Hepatocyte (in vitro differentiated cells): Measurements from ENCODE around the gene ICA1. TPM values are rescaled to one million over a fixed set of nuclear protein-coding genes. Genes with fewer than 3 reads are reported as not detected.

Source experiments
- DNase-seq: peaks from one replicate; pipeline ENCODE4 v3.0.0-alpha.2; 2016; ENCODE audit warnings: low spot score
- H2AFZ ChIP-seq: fragments of 200-600 bp; sonication (generic); 2 replicates; pipeline ENCODE4 v1.6.0; 2016; ENCODE audit warnings: antibody characterized with exemption, mild to moderate bottlenecking
- H3K27ac ChIP-seq: fragments of 200-600 bp; sonication (generic); 2 replicates; pipeline ENCODE4 v1.5.1; 2016; ENCODE audit warnings: mild to moderate bottlenecking
- H3K27me3 ChIP-seq: fragments of 200-600 bp; sonication (generic); 2 replicates; pipeline ENCODE4 v1.6.1; 2016
- H3K36me3 ChIP-seq: fragments of 200-600 bp; sonication (generic); replicated peaks from 2 replicates; pipeline ENCODE4 v1.5.1; 2016; ENCODE audit warnings: low read depth; ENCODE audit not compliant: insufficient read depth
- H3K4me1 ChIP-seq: fragments of 200-600 bp; sonication (generic); 2 replicates; pipeline ENCODE4 v1.5.1; 2016; ENCODE audit warnings: mild to moderate bottlenecking, moderate library complexity; ENCODE audit not compliant: insufficient read depth
- H3K4me2 ChIP-seq: fragments of 200-600 bp; sonication (generic); 2 replicates; pipeline ENCODE4 v1.6.0; 2016
- H3K4me3 ChIP-seq: fragments of 200-600 bp; sonication (generic); 2 replicates; pipeline ENCODE4 v1.5.1; 2016; ENCODE audit warnings: mild to moderate bottlenecking
- H3K79me2 ChIP-seq: fragments of 200-600 bp; sonication (generic); 2 replicates; pipeline ENCODE4 v1.6.0; 2017; ENCODE audit warnings: mild to moderate bottlenecking
- H3K9me2 ChIP-seq: fragments of 200-600 bp; sonication (generic); replicated peaks from 2 replicates; pipeline ENCODE4 v1.6.0; 2017; ENCODE audit warnings: mild to moderate bottlenecking; ENCODE audit not compliant: insufficient read depth
- H3K9me3 ChIP-seq: fragments of 200-600 bp; sonication (generic); 2 replicates; pipeline ENCODE4 v1.5.1; 2016; ENCODE audit warnings: low read depth, mild to moderate bottlenecking
- H4K20me1 ChIP-seq: fragments of 200-600 bp; sonication (generic); 2 replicates; pipeline ENCODE4 v1.6.0; 2016; ENCODE audit warnings: mild to moderate bottlenecking; ENCODE audit not compliant: insufficient read depth, poor library complexity, severe bottlenecking
- EZH2 ChIP-seq: fragments of 200-600 bp; sonication (generic); IDR thresholded peaks from 2 replicates; pipeline ENCODE4 v1.6.1; 2016; ENCODE audit warnings: antibody characterized with exemption, mild to moderate bottlenecking, borderline replicate concordance
- EZH2phosphoT487 ChIP-seq: fragments of 200-600 bp; sonication (generic); IDR thresholded peaks from one replicate; pipeline ENCODE4 v1.6.1; 2018; ENCODE audit warnings: antibody characterized with exemption, mild to moderate bottlenecking, low read depth, moderate library complexity; ENCODE audit not compliant: unreplicated experiment, severe bottlenecking
- WGBS: methylation state at CpG from one replicate; pipeline ENCODE4 v1.1.6; 2016; ENCODE audit warnings: low lambda C conversion rate; ENCODE audit errors: missing lambda C conversion rate; 5-methylcytosine and 5-hydroxymethylcytosine counted together
- polyA plus RNA-seq: library from polyadenylated mRNA; unstranded; fragments of >200 nt; fragmentation: Nextera tagmentation; extraction: Ambion mirVana; gene quantifications from 2 replicates; pipeline ENCODE4 v1.2.1, GENCODE V29; 2016
- total RNA-seq: library from RNA; depleted of rRNA; stranded (reverse); fragments of >200 nt; gene quantifications from 2 replicates; pipeline ENCODE4 v1.2.3, GENCODE V29; 2014
- TF ChIP-seq, protein P1 (sequence below): fragments of 200-600 bp; sonication (generic); IDR thresholded peaks from 2 replicates; pipeline ENCODE4 v1.5.1; 2016; ENCODE audit warnings: antibody characterized with exemption, mild to moderate bottlenecking; ENCODE audit not compliant: poor library complexity

ICA1 gene
- total and polyA plus RNA-seq, 2 experiments from 2014 or later, result 32.9 to 40.1 TPM

DNA sequence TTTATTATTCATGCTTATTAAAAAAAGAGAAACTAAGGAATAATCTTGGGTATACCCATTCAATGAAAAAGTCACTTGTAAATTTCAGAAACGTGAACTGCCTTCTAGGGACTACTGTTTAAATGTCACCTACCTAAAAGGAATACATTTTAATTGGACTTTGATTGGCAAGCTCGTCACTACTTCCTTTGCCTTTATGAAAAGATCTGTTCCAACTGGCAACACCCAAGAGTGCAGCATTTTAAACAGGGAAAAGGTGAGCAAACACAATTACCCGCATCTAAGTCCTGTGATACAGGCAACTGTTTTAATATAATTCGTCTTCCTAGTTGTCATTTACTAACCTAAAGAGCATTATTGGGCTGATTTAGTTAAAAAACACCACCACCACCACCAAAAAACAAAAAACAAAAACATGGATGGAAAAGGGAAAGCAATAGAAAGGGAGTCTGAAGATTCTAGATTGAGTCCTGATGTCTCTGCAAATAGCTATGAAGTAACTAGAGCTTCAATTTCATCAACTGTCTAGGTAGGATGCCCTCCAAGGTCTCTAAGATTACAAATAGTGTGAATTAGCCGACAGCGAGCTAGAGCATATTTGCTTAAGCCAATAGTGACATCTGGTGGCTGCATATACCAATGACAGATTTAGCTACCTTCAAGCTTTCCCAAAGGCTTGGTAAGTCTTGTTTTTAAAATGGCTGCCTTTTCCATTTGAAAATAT lies 33.8 kb upstream of the ICA1 start:
- Histone ChIP-seq H3K9me2 (no peaks in the 10 kb centered on the region), H4K20me1 (no peaks in the 10 kb centered on the region), H2AFZ (peak overlapping the region; percentile 60), H3K79me2 (no peaks in the 10 kb centered on the region), H3K4me2 (no peak overlapping the region), H3K9me3 (no peaks in the 10 kb centered on the region), H3K27ac (no peak overlapping the region), H3K4me1 (no peaks in the 10 kb centered on the region), H3K27me3 (no peaks in the 10 kb centered on the region), H3K36me3 (no peaks in the 10 kb centered on the region), H3K4me3 (no peak overlapping the region)
- no peak for TF ChIP-seq EZH2phosphoT487
- TF ChIP-seq, protein P1, sequence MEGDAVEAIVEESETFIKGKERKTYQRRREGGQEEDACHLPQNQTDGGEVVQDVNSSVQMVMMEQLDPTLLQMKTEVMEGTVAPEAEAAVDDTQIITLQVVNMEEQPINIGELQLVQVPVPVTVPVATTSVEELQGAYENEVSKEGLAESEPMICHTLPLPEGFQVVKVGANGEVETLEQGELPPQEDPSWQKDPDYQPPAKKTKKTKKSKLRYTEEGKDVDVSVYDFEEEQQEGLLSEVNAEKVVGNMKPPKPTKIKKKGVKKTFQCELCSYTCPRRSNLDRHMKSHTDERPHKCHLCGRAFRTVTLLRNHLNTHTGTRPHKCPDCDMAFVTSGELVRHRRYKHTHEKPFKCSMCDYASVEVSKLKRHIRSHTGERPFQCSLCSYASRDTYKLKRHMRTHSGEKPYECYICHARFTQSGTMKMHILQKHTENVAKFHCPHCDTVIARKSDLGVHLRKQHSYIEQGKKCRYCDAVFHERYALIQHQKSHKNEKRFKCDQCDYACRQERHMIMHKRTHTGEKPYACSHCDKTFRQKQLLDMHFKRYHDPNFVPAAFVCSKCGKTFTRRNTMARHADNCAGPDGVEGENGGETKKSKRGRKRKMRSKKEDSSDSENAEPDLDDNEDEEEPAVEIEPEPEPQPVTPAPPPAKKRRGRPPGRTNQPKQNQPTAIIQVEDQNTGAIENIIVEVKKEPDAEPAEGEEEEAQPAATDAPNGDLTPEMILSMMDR, result peak; percentile 89
- DNase-seq, result peak; percentile 90
- WGBS, result 50% methylated on average over 6 of the region's 6 CpGs

DNA sequence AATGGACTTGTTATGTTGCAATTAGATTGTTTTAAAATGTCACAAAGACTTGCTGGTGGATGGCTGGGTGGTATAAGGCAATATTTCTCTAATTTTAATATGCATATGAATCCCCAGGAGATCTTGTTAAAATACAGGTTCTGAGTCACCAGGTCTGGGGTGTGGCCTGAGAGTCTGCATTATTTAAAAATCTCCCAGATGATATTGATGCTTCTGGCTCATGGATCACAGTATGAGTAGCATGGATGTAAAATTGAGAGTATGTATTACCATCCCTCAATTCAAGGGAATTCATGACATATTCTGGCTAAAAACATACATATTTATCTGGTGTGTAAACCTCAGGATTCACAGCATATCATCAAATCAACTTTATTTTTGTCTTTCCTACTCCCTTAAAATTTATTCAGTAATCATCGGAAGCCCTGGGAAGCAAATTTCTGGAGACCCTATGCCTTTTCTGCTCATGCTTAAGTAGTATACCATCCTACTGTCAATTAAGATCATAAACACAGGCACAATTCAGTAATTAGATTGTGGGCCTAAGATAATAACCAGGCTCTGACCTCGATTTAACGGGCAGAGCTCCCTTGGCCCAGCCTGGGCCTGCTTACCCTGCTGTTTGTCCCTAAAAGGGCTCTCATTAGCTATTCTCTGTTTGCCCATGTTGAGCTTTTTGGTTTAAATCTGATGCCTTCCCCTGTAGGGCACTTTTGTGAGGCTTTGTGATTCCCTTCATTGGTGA lies 29.6 kb upstream of the ICA1 start:
- no peaks in the 10 kb centered on the region for H3K36me3 ChIP-seq
- no peak overlapping the region for H2AFZ ChIP-seq
- no peaks in the 10 kb centered on the region for H3K9me2 ChIP-seq
- no peaks in the 10 kb centered on the region for H3K4me1 ChIP-seq
- no peak for DNase-seq
- H3K79me2 ChIP-seq, result no peaks in the 10 kb centered on the region
- WGBS, result 71% methylated on average over 3 of the region's 3 CpGs
- H3K27me3 ChIP-seq, result no peaks in the 10 kb centered on the region
- no peaks in the 10 kb centered on the region for H4K20me1 ChIP-seq
- H3K4me3 ChIP-seq, result no peak overlapping the region
- no peak overlapping the region for H3K4me2 ChIP-seq
- H3K27ac ChIP-seq, result no peak overlapping the region
- H3K9me3 ChIP-seq, result no peaks in the 10 kb centered on the region
- TF ChIP-seq, protein P1, result no peak
- TF ChIP-seq EZH2phosphoT487 (no peak), EZH2 (no peak)

DNA sequence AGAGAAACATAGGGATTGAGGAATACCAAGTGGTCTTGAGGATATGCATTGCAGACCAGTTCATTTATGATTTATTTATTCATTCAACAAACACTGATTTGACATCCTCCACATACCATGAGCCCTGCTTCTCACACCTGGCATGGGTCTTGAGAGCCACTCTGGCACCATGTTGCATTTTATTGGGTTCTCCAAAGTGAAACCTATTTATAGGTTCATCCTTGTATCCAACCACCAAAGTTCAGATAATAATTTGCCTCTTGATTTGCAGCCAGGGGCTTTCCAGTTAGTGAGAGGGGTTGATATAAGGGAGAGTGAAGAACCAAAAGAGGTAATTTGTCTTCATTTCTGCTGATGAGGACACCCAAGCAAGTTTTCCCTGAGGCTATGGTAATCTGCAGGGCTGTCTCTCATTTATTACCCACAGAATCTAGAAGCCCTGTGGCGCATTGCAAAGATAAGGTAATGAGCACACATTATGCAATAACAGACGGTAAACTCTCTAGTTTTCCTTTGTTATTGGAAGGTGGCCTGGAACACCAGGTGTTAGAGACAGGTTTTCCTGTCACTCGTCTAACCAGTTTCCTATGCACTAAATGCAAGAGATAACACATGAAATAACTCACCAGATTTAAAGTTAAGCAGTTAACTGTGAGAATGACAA lies 28.8 kb upstream of the ICA1 start:
- H3K9me2 ChIP-seq, result no peaks in the 10 kb centered on the region
- WGBS, result 19% methylated on average over 3 of the region's 3 CpGs
- H3K4me2 ChIP-seq, result no peak overlapping the region
- H2AFZ ChIP-seq, result no peak overlapping the region
- peak; percentile 44 for DNase-seq
- no peaks in the 10 kb centered on the region for H3K79me2 ChIP-seq
- no peak overlapping the region for H3K4me3 ChIP-seq
- no peaks in the 10 kb centered on the region for H4K20me1 ChIP-seq
- H3K27ac ChIP-seq, result no peak overlapping the region
- no peaks in the 10 kb centered on the region for H3K9me3 ChIP-seq
- no peaks in the 10 kb centered on the region for H3K27me3 ChIP-seq
- no peak for TF ChIP-seq EZH2phosphoT487
- TF ChIP-seq, protein P1, result no peak
- no peak for TF ChIP-seq EZH2
- no peaks in the 10 kb centered on the region for H3K36me3 ChIP-seq
- no peaks in the 10 kb centered on the region for H3K4me1 ChIP-seq
